Liver (tissue), 9 donors: ENCODE data around the gene EVC. TPM values are rescaled to one million over a fixed set of nuclear protein-coding genes. Genes with fewer than 3 reads are reported as not detected.

ENCODE experiments used
- DNase-seq: peaks from one replicate; pipeline ENCODE4 v3.0.0-alpha.2; 2017; ENCODE audit warnings: low spot score
- H3K27ac ChIP-seq, 2 donors: one replicate each; pipeline ENCODE4 v1.7.0; 2013; ENCODE audit warnings: inconsistent platforms in 2 of 2, low read length in 2 of 2, control low read depth in 1 of 2, low read depth in 1 of 2, mild to moderate bottlenecking in 1 of 2
- H3K27me3 ChIP-seq, 4 donors: one replicate each; pipeline versions ENCODE4 v1.6.1 to v1.7.0; 2013; ENCODE audit warnings: low read length in 3 of 4, inconsistent platforms in 1 of 4, mild to moderate bottlenecking in 1 of 4, moderate library complexity in 1 of 4; ENCODE audit not compliant: control insufficient read depth in 4 of 4, insufficient read depth in 4 of 4
- H3K36me3 ChIP-seq, 4 donors: one replicate each; pipeline versions ENCODE4 v1.6.1 to v1.7.0; 2013; ENCODE audit warnings: low read length in 3 of 4, mild to moderate bottlenecking in 3 of 4, low read depth in 1 of 4, moderate library complexity in 1 of 4; ENCODE audit not compliant: control insufficient read depth in 4 of 4, insufficient read depth in 3 of 4
- H3K4me1 ChIP-seq, 4 donors: one replicate each; pipeline versions ENCODE4 v1.6.1 to v1.7.0; 2013; ENCODE audit warnings: low read length in 3 of 4, mild to moderate bottlenecking in 3 of 4, moderate library complexity in 1 of 4; ENCODE audit not compliant: control insufficient read depth in 4 of 4, insufficient read depth in 4 of 4
- H3K4me3 ChIP-seq, 3 donors: one replicate each; pipeline versions ENCODE4 v1.6.1 to v1.7.0; 2013; ENCODE audit warnings: low read length in 3 of 3, control low read depth in 1 of 3, low read depth in 1 of 3, mild to moderate bottlenecking in 1 of 3
- H3K9ac ChIP-seq, 2 donors: one replicate each; pipeline ENCODE4 v1.7.0; 2013; ENCODE audit warnings: low read length in 2 of 2, mild to moderate bottlenecking in 2 of 2, moderate library complexity in 2 of 2, control low read depth in 1 of 2, low read depth in 1 of 2
- H3K9me3 ChIP-seq, 4 donors: one replicate each; pipeline versions ENCODE4 v1.6.1 to v1.7.0; 2013; ENCODE audit warnings: low read length in 3 of 4; ENCODE audit not compliant: control insufficient read depth in 4 of 4
- ATF3 ChIP-seq: IDR thresholded peaks from 2 replicates; pipeline ENCODE4 v1.6.1; 2016; ENCODE audit warnings: antibody characterized with exemption
- CTCF ChIP-seq: fragments of 150-350 bp; IDR thresholded peaks from 2 replicates; pipeline ENCODE4 v1.5.1; 2017; ENCODE audit warnings: improper control_type of control experiment, low read depth, low read length; ENCODE audit not compliant: missing input control
- EGR1 ChIP-seq, 2 donors: IDR thresholded peaks; 2 replicates each; pipeline ENCODE4 v1.6.1; 2016 to 2018; ENCODE audit warnings: antibody characterized with exemption in 2 of 2, low read depth in 2 of 2
- FOXA1 ChIP-seq: IDR thresholded peaks from 2 replicates; pipeline ENCODE4 v1.6.1; 2016; ENCODE audit warnings: antibody characterized with exemption
- FOXA2 ChIP-seq: IDR thresholded peaks from 2 replicates; pipeline ENCODE4 v1.6.1; 2016; ENCODE audit warnings: antibody characterized with exemption
- GABPA ChIP-seq, 2 donors: IDR thresholded peaks in 1 of 2; conservative IDR thresholded peaks in 1 of 2; 2 replicates each; pipeline ENCODE4 v1.6.1; 2016; ENCODE audit warnings: antibody characterized with exemption in 2 of 2, mild to moderate bottlenecking in 1 of 2, moderate library complexity in 1 of 2
- HNF4A ChIP-seq, 2 donors: conservative IDR thresholded peaks; 2 replicates each; pipeline ENCODE4 v1.6.1; 2016; ENCODE audit warnings: antibody characterized with exemption in 2 of 2, mild to moderate bottlenecking in 2 of 2
- HNF4G ChIP-seq: IDR thresholded peaks from 2 replicates; pipeline ENCODE4 v1.6.1; 2016; ENCODE audit warnings: antibody characterized with exemption
- JUND ChIP-seq, 2 donors: IDR thresholded peaks; 2 replicates each; pipeline ENCODE4 v1.6.1; 2016; ENCODE audit warnings: antibody characterized with exemption in 2 of 2
- MAX ChIP-seq: IDR thresholded peaks from 2 replicates; pipeline ENCODE4 v1.6.1; 2016; ENCODE audit warnings: antibody characterized with exemption
- NR2F2 ChIP-seq: IDR thresholded peaks from 2 replicates; pipeline ENCODE4 v1.6.1; 2016; ENCODE audit warnings: antibody characterized with exemption
- RAD21 ChIP-seq, 2 donors: IDR thresholded peaks; 2 replicates each; pipeline ENCODE4 v1.6.1; 2016; ENCODE audit warnings: antibody characterized with exemption in 2 of 2, mild to moderate bottlenecking in 2 of 2
- REST ChIP-seq: IDR thresholded peaks from 2 replicates; pipeline ENCODE4 v1.6.1; 2016; ENCODE audit warnings: antibody characterized with exemption, mild to moderate bottlenecking
- RXRA ChIP-seq, 2 donors: IDR thresholded peaks; 2 replicates each; pipeline ENCODE4 v1.6.1; 2017 to 2018; ENCODE audit warnings: antibody characterized with exemption in 2 of 2, mild to moderate bottlenecking in 1 of 2
- SP1 ChIP-seq: IDR thresholded peaks from 2 replicates; pipeline ENCODE4 v1.6.1; 2018; ENCODE audit warnings: antibody characterized with exemption, mild to moderate bottlenecking
- TAF1 ChIP-seq: conservative IDR thresholded peaks from 2 replicates; pipeline ENCODE4 v1.6.1; 2016; ENCODE audit warnings: antibody characterized with exemption, mild to moderate bottlenecking
- YY1 ChIP-seq: IDR thresholded peaks from 2 replicates; pipeline ENCODE4 v1.6.1; 2016; ENCODE audit warnings: antibody characterized with exemption, mild to moderate bottlenecking
- ZBTB33 ChIP-seq: IDR thresholded peaks from 2 replicates; pipeline ENCODE4 v1.6.1; 2016; ENCODE audit warnings: antibody characterized with exemption
- WGBS: extraction: QIAGEN DNeasy Blood & Tissue Kit; methylation state at CpG from one replicate; pipeline ENCODE4 v1.1.7; 2013; 5-methylcytosine and 5-hydroxymethylcytosine counted together
- polyA plus RNA-seq, 2 donors: library from polyadenylated mRNA; stranded (reverse) in 1 of 2; unstranded in 1 of 2; fragments of 200-250 nt in 1 of 2; fragments of >200 nt in 1 of 2; fragmentation: Nextera tagmentation in 1 of 2; extraction: Ambion mirVana in 1 of 2; gene quantifications; one replicate each; pipeline versions ENCODE4 v1.2.1 to v1.2.3, GENCODE V29; 2013 to 2015
- total RNA-seq, 2 donors: library from RNA; depleted of rRNA; stranded (reverse); fragments of >200 nt; gene quantifications; one replicate each; pipeline ENCODE4 v1.2.3, GENCODE V29; 2014
- donor health status: healthy.
- donor health status: healthy.
- donor health status: healthy.
- donor health status: healthy.
- donor health status: healthy.

The EVC gene
- total and polyA plus RNA-seq, 4 donors = 0.76 to 10.9 (median 3.2) TPM

GRCh38 chr4:5720157-5720850 lies 9.3 kb downstream of the EVC start:
- TF ChIP-seq ZBTB33 (no peak), ATF3 (no peak), JUND (IDR thresholded peaks at IDR 0.05) (no peak), HNF4A (conservative IDR thresholded peaks at IDR 0.05) (no peak), RAD21 (IDR thresholded peaks at IDR 0.05) (no peak), FOXA2 (no peak), TAF1 (no peak), NR2F2 (no peak), YY1 (no peak), CTCF (no peak), SP1 (no peak), RXRA (IDR thresholded peaks at IDR 0.05) (no peak), REST (no peak), HNF4G (no peak), EGR1 (IDR thresholded peaks at IDR 0.05; ENCODE audit: low read depth in 2 of 2) (no peak), FOXA1 (no peak), GABPA (IDR thresholded peaks at IDR 0.05 in 1 of 2, conservative IDR thresholded peaks at IDR 0.05 in 1 of 2) (no peak), MAX (no peak)
- Histone ChIP-seq H3K4me3 (no peak overlapping the region), H3K4me1 (peaks cover 0 to 18% (median 15%) of the 10 kb centered on the region in 4 donors), H3K36me3 (no peaks in the 10 kb centered on the region), H3K9ac (no peak overlapping the region), H3K27me3 (peaks cover 0 to 2% (median 0%) of the 10 kb centered on the region in 4 donors), H3K27ac (no peak overlapping the region), H3K9me3 (no peaks in the 10 kb centered on the region)
- no peak for DNase-seq
- WGBS = 74% methylated on average over 16 of the region's 16 CpGs
